HG03196 (cell line): Measurements from ENCODE around the gene SLC9A3.

Experiments used
- ATAC-seq: cut with Tn5 transposase; IDR thresholded peaks from one replicate; pipeline ENCODE4 v1.9.1; 2021; ENCODE audit not compliant: unreplicated experiment

Gene SLC9A3

GRCh38 chr5:464843-465590, 59.2 kb downstream of the SLC9A3 start:
- no peak for ATAC-seq

GRCh38 chr5:464446-464842, 59.8 kb downstream of the SLC9A3 start:
- no peak for ATAC-seq

GRCh38 chr5:463952-464351, 60.3 kb downstream of the SLC9A3 start:
- no peak for ATAC-seq

- ATAC-seq: no peak
Observed at GRCh38 chr5:463301-463700, 60.9 kb downstream of the SLC9A3 start.

- ATAC-seq: no peak
Observed at GRCh38 chr5:462051-462481, 62.2 kb downstream of the SLC9A3 start.

- no peak for ATAC-seq
Observed at GRCh38 chr5:460273-460625, 64.0 kb downstream of the SLC9A3 start.

GRCh38 chr5:459562-460272, 64.5 kb downstream of the SLC9A3 start:
- no peak for ATAC-seq

GRCh38 chr5:458547-459353, 65.5 kb downstream of the SLC9A3 start:
- ATAC-seq: peak; percentile 61

GRCh38 chr5:457195-457961, 66.9 kb downstream of the SLC9A3 start:
- ATAC-seq: no peak

GRCh38 chr5:456351-457194, 67.7 kb downstream of the SLC9A3 start:
- no peak for ATAC-seq

GRCh38 chr5:455806-456205, 68.4 kb downstream of the SLC9A3 start:
- ATAC-seq: no peak

GRCh38 chr5:454936-455335, 69.3 kb downstream of the SLC9A3 start:
- no peak for ATAC-seq

GRCh38 chr5:453725-454481, 70.3 kb downstream of the SLC9A3 start:
- no peak for ATAC-seq

GRCh38 chr5:452978-453710, 71.1 kb downstream of the SLC9A3 start:
- ATAC-seq: no peak

- ATAC-seq: no peak
Observed at GRCh38 chr5:451587-452458, 72.4 kb downstream of the SLC9A3 start.

GRCh38 chr5:449151-449550, 75.1 kb downstream of the SLC9A3 start:
- ATAC-seq: no peak

- ATAC-seq: no peak
Observed at GRCh38 chr5:448766-449090, 75.5 kb downstream of the SLC9A3 start.
